HepG2 (cell line): ENCODE data around the gene NOP14.

ENCODE experiments used
- CAMTA2 ChIP-seq: sonication (generic); formaldehyde crosslinking; IDR thresholded peaks from 2 replicates; pipeline ENCODE4 v1.4.0; 2020; ENCODE audit warnings: mild to moderate bottlenecking, missing genetic modification reagents, borderline replicate concordance
- CHD4 ChIP-seq: fragments of 200-600 bp; sonication (generic); IDR thresholded peaks from 2 replicates; pipeline ENCODE4 v1.7.0; 2017; ENCODE audit warnings: mild to moderate bottlenecking, low read length, borderline replicate concordance
- CTCF ChIP-seq: sonication (generic); formaldehyde crosslinking; IDR thresholded peaks from 2 replicates; pipeline ENCODE4 v1.5.0; 2020; ENCODE audit warnings: mild to moderate bottlenecking, missing genetic modification reagents, moderate library complexity
- GABPA ChIP-seq, 2 experiments: IDR thresholded peaks; 2 replicates each; pipeline ENCODE4 v1.6.1; 2011 to 2016; ENCODE audit warnings: low read depth in 2 of 2, low read length in 1 of 2, missing biosample characterization in 1 of 2, missing genetic modification characterization in 1 of 2
- HHEX ChIP-seq: IDR thresholded peaks from 2 replicates; pipeline ENCODE4 v1.6.1; 2016; ENCODE audit warnings: control low read depth
- KDM4B ChIP-seq: sonication (generic); formaldehyde crosslinking; IDR thresholded peaks from 2 replicates; pipeline ENCODE4 v1.4.0; 2020; ENCODE audit warnings: missing genetic modification reagents
- TAF15 ChIP-seq: fragments of 200-400 bp; formaldehyde crosslinking; IDR thresholded peaks from one replicate; pipeline ENCODE4 v1.6.1; 2018; ENCODE audit warnings: mild to moderate bottlenecking, low read depth, low read length; ENCODE audit not compliant: poor library complexity, severe bottlenecking
- ZBTB7A ChIP-seq: sonication (generic); formaldehyde crosslinking; IDR thresholded peaks from 2 replicates; pipeline ENCODE4 v1.8.0; 2022; ENCODE audit warnings: mild to moderate bottlenecking, missing genetic modification reagents
- ZNF136 ChIP-seq: sonication (generic); formaldehyde crosslinking; IDR thresholded peaks from 2 replicates; pipeline ENCODE4 v1.8.1; 2022; ENCODE audit warnings: low read depth, mild to moderate bottlenecking, moderate library complexity, missing genetic modification reagents
- ZNF296 ChIP-seq: sonication (generic); formaldehyde crosslinking; conservative IDR thresholded peaks from 2 replicates; pipeline ENCODE4 v1.5.0; 2020; ENCODE audit warnings: mild to moderate bottlenecking, missing genetic modification reagents
- ZNF407 ChIP-seq: sonication (generic); formaldehyde crosslinking; IDR thresholded peaks from one replicate; pipeline ENCODE4 v1.5.1; 2020; ENCODE audit warnings: mild to moderate bottlenecking, missing genetic modification reagents; ENCODE audit errors: not compliant biosample characterization
- ZNF446 ChIP-seq: sonication (generic); formaldehyde crosslinking; IDR thresholded peaks from 2 replicates; pipeline ENCODE4 v1.5.0; 2020; ENCODE audit warnings: mild to moderate bottlenecking, missing genetic modification reagents
- ZSCAN20 ChIP-seq: sonication (generic); formaldehyde crosslinking; IDR thresholded peaks from 2 replicates; pipeline ENCODE4 v1.4.0; 2020; ENCODE audit warnings: missing genetic modification reagents, mild to moderate bottlenecking, borderline replicate concordance

DNA sequence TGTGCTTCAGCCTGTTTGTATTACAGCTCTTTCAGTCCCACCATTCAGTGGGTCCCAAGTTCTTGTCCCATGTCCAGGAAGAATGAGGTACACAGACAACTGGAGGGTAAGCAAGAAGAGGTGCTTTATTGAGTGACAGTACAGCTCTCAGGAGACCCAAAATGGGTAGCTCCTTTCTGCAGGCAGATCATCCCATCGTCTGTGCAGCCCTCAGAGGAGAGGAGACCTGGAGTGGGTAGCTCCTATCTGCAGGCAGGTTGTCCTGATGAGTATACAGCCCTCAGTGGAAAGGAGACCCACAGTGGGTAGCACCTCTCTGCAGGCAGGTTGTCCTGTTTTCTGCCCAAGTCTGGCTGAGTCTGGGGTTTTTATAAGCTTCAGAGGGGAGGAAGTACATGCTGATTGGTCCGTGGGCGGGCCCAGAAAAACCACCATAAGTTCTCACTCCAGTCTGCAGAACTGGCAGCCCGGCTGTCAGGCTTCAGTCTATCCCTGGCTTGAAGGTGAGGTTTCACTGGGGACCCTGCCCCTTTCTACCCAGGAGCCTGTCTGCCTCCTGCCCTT lies 18.1 kb upstream of the NOP14 start:
- TF ChIP-seq ZBTB7A (no peak), KDM4B (no peak), ZNF136 (CRISPR knock-in tag) (no peak), TAF15 (no peak), ZNF446 (CRISPR knock-in tag) (no peak), GABPA (IDR thresholded peaks at IDR 0.05; ENCODE audit: low read depth, low read length) (no peak), GABPA (CRISPR knock-in tag; IDR thresholded peaks at IDR 0.05; ENCODE audit: low read depth) (no peak), CHD4 (no peak), ZSCAN20 (CRISPR knock-in tag) (no peak), ZNF407 (CRISPR knock-in tag) (no peak), CAMTA2 (CRISPR knock-in tag) (no peak), CTCF (CRISPR knock-in tag) (no peak), HHEX (CRISPR knock-in tag) (no peak), ZNF296 (CRISPR knock-in tag) (no peak)
